Amniotic epithelial cell (primary cell): ENCODE results near the gene SHROOM1.

Experiments
- DNase-seq: peaks from one replicate; pipeline ENCODE4 v3.0.0-alpha.2; 2010; ENCODE audit warnings: low read depth

SHROOM1 gene

DNA sequence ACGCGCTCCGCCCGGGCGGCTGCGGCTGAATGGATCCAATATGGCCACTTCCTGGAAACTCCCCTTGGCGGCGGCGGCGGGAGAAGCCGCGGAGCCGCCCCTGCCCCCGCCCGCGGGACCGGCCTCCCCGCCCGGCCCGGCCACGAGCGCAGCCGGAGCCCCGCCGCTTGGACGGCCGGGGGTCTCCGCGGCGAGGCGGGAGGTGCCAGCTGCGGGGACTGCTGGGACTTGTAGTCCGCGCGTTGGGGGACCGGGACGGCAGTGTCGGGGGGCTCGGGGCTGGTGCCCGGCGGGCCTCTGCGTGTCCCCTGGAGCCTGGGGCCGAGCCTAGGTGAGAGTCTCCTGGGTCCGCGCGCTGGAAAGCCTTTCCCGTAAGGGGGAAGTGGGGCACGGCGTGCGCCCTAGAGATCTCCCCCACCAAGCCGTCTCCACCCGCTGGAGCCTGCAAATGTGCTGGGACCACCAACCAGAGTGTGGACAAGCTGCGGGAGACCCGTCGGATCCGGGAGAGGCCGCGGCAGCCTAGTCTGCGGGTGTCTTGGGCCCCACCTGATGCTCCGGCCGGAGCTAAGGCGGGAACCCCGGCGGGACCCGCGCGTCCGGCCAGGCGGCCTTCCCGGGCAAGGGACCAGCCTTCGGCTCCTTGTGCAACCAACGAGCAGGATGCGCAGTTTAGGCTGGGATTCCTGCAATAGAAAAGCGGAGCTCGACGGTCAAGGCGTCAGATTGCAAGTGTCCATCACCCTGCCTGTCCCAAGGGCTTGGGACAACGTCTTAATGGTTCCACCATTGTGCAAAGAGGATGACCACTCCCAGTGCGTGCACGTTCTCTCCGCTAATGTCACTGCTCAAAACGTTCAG, 53.0 kb downstream of the SHROOM1 start, which contains the start of gene SEPTIN8:
SEPTIN8 (minus strand) TSS at position 31 of the 861 bp plus-strand sequence. CDS start 102 bp downstream, outside the sequence.
- DNase-seq, result no peak

DNA sequence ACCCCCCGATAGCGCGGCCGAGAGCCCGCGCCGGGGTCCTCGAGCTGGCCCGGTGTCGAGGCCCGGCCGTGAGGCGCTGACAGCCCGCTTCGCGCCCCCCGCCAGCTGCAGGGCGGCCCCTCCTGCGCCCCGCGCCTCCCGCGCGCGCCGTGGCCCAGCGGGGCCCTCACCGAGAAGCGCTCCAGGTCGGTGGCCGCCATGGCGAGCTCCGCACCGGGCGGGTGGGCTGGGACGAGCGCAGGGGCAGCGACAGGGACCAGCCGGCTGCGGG, 53.6 kb downstream of the SHROOM1 start:
- no peak for DNase-seq

DNA sequence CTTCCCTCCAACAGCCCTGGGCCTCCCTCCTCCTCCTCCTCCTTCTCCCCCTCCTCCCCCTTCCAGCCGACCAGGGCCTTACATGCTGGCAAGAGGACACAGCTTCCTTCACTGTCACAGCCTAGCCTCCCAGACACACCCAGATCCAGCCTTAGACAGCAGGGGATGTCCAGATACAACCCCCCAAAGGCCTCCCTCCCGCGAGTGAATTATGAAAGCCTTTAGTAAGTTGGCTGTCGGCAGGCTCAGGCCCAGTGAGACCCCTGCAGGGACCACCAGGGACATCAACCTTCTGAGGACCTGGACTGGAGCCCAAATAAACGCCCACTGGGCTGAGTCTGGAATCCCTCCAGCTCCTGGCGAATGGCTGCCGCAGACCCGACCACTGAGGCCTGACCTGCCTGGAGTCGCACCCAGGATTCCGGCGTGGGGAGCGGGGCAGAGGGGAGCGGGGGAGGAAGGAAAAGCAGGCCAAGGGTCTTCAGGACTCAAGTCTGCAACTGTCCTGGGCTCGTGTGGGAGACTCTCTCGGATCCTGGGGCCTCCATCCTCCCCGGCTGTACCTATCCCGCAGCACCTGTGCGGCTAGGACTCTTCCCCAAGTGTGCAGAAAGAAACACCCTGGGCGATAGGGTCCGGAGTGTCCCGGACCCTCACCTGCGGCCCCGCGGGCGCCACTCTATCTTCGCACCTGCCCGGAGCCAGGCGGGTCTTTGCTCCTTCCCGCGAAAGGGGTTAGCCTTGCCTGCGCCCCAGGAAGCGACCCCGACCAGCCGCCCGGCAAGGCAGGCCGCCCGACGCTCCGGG, 54.1 kb downstream of the SHROOM1 start:
- no peak for DNase-seq

DNA sequence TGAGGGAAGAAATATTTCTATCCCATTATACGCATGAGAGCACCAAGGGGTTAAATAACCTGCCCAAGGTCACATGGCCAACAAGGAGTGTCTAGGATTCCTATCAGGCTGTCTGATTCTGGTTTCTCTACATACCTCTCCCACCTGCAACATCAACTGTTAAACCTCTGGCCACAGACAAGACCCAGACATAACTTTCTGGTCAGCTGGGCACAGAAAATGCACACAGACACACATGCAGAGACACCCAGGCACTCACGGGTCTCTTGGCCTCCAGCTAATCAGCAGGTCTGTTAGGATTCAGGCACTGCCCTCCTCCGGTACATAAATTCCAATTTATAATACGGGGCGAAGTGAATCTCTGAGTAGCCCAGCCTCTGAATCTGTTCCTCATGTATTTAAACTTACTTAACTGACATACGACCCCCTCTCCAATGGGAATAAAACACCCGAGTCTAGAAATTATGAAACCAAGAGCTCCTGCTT, 54.9 kb downstream of the SHROOM1 start:
- no peak for DNase-seq

DNA sequence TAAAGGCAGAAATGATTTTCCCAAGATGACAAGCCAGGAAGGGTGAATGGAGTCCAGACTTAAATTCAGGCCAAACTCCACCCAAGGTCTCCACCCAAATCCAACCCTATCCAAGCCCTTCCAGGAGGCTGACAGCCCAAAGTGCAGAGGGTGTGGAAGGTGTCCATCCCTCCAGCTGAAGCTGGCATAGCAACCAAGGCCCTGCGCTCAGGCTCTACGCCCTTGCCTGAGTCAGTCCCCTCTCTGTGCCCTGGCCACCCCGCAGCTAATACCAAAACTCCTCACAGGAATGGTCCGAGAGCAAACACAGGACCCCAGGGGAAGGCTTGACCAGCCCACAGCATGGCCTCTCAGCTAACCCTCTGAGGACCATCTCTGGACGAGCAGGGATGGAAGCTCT, 55.6 kb downstream of the SHROOM1 start:
- DNase-seq, result no peak

DNA sequence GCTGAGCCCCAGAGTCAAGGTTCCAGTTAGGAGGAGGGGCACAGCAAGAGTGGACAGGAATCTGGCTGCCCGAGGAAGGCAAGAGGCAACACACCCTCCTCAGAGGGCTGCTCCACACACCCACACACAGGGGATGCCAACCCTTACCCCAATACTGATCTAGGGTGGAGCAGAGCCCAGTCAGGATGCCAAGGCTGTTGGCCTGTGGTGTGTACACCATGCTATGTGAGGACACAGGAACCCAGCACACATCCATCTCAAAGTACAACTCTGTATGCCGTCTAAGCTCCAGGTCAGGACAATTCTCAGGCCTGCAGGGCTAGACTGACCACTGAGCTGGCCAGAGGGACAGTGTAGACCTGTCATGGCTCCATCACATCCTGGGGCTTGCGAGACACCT, 56.0 kb downstream of the SHROOM1 start:
- no peak for DNase-seq

DNA sequence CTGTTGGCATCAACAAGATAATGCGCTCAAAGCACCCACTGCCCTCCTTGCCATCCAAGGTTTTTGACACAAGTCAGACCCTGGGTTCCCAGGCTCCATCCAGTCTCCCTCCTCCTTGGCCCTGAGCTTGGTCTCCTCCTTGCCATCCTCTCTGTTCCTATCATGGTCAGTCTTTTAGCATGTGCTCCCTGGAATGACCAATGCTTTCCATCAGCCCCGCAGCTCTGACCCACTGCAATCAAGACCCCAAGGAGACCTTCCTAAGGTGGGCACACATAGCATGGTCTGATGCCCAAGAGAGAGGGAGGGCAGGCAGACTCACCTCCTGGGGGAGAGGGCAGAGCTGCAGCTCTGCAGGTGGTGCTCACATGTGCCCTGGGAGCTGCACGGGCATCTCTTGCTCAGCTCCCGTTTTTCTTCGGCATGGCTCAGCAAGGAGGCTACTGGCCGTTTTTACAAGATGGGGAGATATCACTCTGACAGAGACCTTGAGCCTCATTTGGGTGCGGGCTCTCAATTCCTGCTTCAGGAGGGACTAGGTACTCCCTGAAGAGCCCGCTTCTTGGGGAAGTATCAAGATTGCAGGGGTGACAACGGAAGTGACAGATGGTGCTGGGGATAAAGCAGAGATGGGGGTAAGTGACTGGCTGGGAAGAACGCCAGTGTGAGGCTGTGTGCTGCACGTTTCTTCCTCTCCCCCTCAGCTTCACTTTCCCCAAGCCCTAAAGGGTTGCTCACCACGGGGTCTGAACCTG, 56.7 kb downstream of the SHROOM1 start:
- DNase-seq, result no peak

DNA sequence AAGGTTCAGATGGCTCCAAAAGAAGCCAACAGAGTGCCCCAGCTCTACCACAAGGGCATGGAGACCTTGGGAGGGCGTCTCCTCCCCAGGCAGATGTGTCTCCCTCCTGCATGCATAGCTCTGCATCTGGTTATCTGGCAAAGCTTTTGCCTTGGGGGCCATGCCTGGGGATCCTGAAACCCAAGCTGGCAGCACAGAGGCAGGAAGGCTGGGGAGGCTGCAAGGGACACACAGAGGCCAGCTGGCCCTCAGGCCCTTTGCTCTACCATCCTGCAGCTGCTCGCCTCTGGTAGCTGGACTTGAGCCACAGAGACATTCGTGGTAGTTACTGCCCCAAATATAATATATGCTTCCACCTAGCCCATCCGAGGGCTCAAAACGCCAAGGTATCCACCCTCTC, 57.3 kb downstream of the SHROOM1 start:
- DNase-seq, result no peak

DNA sequence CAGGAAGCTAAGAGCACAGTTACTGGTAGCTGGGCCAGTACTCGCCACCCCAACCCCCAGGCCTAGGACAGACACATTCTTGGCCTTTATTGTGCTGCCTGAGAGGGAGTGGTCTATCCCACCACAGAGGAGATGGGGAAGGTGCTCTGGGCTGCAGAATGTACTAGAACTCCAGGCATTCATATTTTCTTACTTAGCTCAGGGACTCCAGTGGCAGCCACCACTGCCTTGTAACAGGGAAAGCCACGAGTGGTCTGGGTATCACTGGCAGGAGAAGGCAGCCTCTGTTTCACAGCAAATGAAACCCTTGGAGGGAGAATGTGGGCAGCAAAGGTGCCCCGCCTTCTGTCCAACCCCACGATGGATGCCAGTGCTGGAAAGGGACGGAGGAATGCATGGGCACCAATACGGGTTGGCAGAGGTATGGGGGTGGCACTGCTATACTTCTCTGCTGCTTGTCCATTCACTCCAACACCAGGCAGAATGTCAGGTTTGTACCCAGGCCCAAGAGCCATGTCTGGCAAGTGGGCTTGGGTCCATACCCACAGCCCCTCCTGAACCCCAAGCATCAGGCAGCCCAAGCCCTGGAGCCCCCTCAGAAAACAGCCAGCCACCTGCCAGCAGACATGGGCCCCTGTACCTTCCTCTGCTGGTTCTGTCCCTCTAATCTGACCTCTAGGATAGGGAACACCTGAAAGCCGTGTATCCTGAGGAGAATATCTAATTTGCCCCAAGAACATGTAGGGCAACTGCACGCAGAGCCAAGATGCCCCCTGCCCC, 58.0 kb downstream of the SHROOM1 start:
- no peak for DNase-seq
